HG03196 (cell line): ENCODE data around the gene CEP95.
A peak's percentile ranks its signal among the peaks of the same experiment; 100 is the strongest.

Experiments
- ATAC-seq: cut with Tn5 transposase; IDR thresholded peaks from one replicate; pipeline ENCODE4 v1.9.1; 2021; ENCODE audit not compliant: unreplicated experiment

The CEP95 gene

DNA sequence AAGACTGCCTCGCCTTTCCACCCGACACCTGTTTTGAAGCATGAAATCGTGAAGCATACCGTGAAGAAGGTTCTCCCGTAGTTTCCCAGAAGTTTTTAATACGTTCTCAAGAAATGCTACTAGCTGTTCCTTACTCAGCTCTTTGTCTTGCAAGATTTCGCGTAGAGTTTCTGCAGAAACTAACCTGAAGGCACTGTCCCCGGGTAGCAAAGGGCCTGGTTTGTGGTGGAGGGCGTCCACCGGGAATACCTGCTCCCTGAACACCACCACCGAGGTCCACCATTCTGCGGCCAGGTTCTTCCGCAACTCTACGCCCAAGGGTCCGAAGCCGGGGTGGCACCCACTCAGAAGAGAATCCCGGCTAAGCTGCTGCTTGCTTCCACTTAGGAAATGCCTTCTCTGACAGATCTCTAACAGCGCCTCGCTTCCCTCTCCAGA lies 10.4 kb upstream of the CEP95 start:
- no peak for ATAC-seq

DNA sequence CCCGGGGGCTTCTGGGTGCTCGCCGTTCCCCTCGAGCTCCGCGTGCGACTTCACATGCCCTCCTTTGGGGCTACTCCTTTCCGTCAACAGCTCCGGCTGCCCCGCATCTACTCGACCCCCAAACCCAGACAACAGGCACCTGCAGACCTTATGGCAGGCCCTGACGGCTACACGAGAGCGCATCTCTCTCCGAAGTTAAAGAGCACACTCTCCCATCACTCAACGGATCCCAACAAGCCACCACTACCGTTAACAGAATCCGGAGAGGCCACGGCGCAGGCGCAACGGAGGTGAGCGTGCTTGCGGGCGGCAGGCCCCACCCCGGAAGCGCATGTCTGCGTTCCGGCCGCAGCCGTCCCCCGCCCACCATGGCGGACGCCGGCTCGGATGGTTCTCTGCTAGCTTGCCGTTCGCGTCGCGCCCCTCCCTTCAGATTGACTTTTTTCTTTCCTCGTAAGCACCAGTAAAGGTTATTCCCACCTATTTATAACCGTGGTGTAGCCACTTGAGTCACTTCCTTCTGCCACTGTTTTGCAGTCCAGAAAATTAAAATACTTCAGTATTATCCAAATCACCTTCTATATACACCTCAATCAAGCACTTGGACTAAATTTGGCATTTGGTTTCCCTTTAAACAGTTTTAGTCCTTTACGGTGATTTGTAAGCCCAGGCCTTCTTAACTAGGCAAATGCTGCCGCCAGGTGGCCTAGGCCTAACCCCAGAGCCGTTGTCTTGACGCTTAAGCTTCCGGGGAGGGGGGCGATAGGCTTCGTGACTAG lies 9.8 kb upstream of the CEP95 start, which contains the start of gene POLG2:
TSS of gene POLG2 (minus strand) at position 269 of the 779 bp plus-strand sequence. CDS start at position 183, 86 bp downstream.
- ATAC-seq, result peak; percentile 79

DNA sequence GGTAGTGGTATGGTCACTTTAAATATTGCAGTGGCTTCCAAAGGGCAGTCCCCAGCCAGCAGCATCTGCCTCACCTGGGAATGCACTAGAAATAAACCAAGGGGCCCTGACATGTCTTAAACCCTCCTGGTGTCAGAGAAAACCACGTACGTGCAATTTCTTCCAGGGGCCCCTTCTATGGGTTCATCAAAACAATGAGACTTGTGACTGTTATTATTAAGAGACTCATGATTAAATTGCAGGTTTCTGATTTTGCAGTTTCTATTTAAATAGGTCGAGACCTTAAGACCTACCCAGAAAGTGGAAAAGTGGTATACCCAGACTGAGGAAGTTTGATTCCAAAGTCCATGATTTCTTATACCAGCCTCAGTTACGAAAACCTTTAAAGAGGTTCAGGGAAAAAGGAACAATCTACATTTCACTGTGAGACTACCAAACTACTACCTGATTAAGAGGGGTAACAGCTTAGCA lies 9.2 kb upstream of the CEP95 start:
- ATAC-seq, result no peak

DNA sequence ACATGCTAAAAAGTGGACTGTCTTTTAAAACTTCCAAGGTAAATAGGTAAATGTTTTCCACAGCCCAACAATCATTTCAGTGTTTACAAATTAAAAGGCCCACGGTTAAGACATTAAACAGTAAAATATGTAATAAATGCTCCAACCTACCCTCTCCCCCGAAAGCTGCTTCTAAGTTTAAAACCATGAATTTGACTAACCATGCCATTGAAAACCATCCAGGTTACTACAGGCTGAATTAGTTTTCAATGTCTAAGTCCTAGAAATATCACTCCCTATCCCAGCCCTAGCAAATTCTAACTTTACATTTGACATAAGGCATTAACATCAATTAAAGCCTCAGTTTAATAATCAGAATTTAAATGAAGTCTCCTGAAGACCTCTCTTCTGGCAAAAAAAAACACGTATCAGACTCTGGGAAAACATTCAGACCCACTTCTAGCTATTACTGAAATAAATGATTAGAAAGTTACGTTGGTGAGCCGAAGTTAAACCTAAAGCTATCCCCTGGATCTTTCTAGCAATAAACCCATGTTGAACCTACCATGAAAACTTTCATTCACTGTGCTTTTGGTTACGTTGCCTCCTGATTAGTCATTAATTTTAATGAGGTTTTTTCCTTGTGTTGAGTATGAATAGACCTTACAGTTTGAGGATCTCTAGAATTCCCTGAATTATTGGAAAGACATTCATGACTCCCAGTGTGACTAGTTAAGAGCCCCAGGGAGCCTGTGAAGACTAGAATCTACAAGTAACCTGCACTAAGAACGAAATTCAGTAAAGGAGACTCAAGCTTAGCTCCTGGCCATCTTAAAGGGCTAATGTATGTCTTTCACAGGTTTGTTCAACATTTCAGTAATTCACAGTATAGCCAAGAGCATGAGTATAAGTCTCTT lies 8.2 kb upstream of the CEP95 start:
- no peak for ATAC-seq

DNA sequence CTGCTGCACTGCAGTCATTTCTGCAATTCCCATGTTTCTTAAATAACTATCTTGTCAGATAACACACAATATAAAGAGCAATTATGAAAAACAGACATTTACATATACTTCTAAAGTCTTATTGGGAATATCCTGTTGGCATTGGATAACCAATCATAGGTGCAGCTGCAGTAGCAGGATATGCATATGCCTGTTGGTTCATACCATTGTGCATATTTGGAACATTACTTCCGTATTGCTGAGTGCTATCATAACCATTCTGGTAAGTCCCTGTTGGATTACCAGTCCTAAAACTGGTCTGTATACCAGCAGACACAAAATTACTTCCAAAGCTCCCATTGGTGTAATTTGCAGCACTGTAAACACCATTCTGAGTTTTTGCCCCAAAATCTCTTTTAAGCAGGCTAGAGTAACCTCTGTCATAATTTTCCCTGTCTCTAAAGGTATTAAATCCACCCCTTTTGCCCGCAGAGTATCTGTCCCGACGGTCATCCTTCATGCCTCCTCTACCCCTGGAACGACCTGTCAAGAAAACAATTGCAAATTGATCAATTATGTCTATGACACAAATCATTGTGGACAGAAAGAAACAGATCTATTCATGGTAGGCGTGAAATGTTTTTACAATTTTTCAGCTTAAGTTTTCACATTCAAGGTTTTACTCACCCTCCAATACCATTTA lies 6.8 kb upstream of the CEP95 start:
- no peak for ATAC-seq

DNA sequence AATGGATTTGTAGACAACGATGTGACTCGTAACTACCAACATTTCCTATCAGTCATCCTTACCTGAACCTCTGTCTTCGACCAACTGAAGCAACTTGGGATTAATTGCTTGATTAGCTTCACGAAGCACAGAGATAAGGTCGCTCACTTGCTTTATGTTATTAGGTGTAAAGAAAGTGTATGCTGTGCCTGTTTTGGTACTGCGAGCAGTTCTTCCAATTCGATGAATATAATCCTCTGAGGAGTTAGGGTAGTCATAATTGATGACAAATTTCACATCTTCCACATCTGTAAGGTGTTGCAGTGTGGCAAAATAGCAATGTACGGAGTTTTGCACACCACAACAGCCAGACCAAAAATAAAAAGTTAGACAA lies 6.3 kb upstream of the CEP95 start:
- no peak for ATAC-seq

DNA sequence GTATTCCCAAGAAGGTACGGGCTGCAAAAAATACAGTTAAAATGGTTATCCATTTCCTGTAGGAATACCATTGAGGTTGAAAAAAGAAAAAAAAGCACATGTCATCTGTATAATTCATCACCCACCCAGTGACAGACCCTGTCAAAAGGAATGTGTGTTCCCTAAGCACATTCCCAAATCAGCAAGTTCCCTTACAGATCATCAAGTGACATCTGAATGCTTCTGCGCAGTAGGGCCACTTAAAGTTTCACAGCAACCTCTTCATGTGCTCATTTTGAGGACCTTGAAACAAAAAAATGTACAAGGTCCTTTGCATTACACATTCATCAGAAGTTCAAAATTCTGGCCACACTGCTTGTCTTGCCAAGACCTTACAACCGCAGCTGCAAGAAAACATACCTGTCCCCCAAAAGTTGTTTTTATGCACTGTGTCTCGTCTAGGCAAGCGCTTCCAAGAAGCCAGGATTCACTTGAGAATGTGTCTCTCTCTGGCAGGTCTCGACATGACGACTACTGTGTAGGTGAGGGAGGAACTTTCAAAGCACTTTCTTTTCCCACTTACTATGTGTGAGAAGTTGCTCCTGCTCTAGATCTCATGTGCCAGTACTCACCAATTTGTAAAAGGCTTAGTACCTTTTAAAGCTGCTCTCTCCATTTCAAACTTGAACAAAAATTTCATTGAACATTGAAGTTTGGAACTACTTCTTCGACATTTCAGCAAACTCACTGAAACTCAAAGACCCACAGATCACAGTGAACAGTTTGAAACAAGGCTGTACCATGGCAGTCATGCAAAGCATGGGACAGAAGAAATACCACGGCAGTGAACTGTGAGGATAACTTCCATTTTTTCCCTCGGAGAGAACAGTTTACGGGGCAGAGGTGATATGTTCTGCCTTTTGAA lies 5.7 kb upstream of the CEP95 start:
- no peak for ATAC-seq

DNA sequence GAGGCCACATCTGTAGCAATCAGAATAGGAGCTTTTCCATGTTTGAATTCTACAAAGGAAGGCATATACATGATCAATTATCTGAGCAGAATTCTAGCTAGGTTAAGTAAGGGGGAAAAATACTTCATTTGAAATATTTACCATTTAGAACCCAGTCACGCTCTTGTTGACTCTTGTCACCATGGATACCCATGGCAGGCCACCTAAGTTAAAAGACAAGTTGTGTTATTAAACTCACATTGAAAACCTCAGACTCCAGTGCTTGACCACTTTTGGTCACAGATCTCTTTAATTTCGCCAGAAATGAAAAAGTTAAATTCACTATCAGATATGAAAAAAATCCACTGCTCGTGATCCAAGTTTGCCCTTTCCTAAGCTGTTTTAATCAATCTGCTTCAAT lies 4.8 kb upstream of the CEP95 start:
- ATAC-seq, result no peak

DNA sequence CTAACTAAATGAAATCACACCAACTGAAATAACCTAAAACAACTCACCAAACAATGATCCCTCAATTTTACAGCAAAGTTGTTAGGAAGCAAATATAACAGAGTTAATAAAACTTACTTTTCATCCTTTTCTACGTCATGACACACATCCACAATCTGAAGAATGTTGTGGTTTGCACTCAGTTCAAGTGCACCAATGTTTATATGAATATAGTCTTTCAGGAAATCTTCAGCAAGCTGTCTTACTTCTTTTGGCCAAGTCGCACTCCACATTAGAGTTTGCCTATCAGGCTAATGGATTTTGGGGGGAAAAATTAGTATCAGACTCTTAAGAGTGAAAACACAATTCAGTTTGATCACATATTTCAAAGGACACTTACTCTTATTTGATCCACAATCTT lies 4.0 kb upstream of the CEP95 start:
- ATAC-seq, result no peak

DNA sequence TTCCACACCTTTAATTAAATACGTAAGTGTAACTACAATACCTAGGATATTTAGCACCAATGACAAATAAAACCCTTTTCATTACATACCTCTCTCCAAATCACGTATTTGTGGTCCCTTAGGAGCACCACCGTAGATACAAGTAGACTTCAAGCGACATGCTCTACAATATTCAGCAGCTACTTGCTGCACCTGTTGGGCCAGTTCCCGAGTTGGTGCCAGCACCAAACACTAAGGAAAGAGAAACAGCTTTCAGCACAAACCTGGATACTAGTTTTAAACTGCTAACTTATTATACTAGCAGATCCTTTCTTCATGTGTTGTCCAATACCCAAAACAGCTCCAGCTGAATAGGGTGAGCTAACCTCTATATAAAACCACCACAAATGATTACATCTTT lies 3.4 kb upstream of the CEP95 start:
- ATAC-seq, result no peak

DNA sequence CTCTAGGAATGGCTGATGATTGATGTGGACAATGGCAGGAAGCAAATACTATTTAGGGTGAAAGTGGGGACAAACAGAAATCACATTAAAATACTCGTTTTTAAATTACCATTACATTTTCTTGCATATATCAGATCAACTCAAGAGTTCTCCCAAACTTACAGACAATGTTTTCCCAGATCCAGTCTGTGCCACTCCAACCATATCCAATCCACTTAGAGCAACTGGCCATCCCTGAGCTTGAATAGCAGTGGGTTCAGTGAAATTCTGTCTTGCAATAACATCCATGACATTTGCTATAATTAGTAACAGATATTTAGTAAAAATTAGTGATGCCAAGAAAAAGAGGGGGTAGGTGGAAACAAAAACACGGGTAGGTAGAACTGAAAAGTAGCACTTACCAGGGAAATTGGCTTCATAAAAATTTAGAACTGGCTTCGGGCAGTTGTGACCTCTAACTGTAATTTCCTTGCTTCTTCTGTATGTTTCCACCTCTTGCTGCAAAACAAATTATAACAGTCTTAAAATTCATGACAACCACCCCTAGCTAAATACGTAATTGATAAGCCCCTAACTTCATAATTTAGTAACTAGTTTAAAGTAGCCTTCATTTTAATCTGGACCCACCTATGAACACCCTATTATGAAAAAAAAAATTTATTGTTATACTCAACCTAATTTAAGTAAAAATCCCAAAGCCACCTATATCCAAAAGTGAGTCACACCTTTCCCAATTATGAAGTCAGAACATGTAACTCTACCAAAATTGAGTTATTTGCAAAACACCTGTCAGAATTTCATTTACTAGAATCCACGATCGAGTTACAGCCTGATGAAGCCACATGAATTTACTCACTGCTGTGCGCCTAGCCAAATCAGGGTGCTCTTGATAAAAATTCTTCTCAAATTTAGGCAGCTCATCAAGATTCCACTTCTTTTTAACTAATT lies 2.7 kb upstream of the CEP95 start:
- no peak for ATAC-seq

DNA sequence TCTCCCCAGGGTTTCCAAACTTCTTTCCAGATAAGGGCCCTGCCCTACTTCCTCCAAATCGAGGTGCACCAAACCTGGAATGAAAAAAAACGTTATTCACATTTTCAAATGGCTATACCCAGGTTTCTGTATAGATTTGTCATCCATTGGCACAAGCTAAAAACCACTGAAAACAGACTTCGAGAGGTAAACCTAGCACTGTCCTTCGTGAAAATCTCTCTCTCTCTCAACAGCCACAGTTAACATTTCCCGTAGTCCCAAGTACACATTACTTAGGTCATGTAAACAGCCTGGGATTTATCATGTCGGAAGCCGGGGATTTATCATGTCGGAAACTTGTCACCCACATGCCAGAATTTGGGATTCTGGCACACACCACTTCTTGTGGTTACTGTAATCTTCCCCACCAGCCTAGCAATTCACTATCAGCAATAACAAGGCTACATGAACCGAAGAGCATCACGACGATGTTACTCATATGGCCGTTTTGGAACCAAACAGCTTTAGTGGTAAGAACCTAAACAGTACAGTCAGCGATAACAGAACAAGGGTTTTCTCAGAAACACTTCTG lies 1.9 kb upstream of the CEP95 start:
- ATAC-seq, result no peak

DNA sequence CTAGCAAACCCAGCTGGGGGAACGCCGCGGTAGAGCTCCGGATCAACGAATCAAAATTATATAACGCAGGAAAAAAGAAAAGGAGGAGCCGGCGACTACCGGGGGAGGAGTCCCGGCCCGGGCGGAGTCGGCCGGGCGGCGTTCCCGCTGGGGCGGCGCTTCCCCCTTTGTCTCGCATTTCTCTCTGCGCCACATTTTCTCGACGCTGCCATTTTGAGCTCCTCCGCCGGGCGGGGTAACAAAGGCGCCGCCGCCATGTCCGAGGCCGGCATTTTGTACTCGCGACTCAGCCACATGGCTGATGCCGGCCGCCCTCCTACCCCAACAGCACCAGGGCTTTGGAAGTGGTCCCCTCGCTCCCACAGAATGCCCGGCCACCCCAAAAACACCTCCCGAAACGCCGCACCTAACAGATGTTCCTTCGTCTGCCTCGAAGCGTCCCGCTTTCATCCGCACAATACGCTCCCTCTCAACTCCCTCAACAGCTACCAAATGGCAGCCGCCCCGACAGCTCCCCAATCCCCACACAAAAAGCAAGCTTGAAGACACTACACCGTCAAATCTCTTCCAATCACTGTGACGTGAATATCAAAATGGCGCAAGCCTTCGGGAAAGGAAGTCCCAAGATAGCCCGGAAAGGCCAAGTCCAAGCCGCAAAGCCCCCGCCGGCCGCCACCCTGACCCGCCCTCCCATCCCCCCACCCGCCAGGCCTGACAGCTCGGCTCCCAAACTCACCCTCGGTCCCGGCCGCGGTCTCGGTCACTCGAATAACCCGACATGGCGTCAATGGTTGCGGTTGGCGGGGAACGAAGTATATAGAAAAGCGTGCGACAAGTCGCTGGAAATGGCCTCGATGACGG lies 1.2 kb upstream of the CEP95 start:
- peak; percentile 22 for ATAC-seq

DNA sequence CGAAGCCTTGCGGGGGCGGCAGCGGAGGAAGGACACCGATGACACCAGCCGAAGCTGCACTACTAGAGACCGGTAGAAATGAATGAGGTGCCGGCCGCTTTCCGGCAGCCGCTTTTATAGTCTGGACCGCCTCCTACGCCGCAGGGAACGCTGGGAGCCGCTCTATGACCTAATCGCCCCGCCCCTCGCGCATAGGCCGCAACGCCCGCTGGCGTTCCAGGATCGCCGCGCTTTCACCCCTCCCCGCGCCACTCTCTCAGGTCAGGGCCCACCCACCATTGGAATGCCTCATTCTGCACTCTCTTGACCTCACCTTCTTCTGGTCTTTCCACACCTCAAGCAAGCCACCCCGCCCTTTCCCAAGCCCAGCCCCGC lies 589 bp upstream of the CEP95 start, which contains the start of gene DDX5:
TSS of gene DDX5 (minus strand) at position 89 of the 375 bp plus-strand sequence. CDS start 170 bp downstream, outside the sequence.
- peak; percentile 62 for ATAC-seq

DNA sequence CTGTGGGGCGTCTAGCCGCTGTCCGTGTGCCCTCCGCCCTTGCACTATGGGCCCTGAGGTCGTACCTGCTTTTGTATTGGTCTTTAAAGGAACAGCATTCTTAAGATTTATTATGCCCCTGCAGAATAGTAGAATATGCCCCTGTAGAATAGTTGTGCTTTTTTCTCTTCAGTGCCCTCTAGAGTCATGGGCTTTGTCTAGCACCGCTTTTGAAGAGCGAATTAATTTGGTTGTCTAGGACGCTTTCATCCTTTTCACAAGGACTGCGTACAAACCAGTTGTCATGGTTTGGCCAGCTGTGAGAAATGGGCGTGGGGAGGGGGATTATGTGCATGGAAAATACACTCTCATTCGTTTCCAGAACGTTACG lies 621 bp downstream of the CEP95 start:
- ATAC-seq, result peak; percentile 18

DNA sequence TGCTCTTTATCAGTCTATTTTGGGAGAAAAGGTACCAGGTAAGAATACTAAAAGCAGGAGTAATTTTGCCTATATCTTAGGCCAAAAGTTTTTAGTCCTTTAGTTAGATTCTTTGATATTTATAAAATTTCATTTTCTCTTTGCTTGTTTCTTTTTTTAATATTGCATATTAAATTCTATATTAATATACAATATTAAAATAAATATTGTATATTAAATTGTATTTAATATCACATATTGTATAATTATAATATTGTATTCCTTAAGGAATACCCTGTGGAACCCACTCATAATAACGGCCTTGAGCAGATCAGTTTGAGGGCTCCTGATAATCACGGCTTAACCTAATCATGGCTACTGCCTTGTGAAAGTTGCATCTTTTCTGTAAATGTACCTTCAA lies 1.9 kb downstream of the CEP95 start:
- ATAC-seq, result no peak

DNA sequence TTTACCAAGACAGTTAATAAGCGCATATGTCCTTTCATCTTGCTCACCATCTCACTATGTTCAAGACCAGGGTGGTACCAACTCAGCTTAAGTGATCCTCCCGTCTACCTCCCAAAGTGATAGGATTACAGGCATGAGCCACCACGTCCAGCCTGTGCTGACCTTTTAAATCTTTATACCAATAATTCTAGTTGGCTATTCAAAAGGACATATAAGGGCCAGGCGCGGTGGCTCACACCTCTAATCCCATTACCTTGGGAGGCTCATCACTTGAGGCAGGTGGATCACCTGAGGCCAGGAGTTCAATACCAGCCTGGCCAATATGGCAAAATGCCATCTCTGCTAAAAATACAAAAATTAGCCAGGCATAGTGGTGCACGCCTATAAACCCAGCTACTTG lies 2.4 kb downstream of the CEP95 start:
- no peak for ATAC-seq

DNA sequence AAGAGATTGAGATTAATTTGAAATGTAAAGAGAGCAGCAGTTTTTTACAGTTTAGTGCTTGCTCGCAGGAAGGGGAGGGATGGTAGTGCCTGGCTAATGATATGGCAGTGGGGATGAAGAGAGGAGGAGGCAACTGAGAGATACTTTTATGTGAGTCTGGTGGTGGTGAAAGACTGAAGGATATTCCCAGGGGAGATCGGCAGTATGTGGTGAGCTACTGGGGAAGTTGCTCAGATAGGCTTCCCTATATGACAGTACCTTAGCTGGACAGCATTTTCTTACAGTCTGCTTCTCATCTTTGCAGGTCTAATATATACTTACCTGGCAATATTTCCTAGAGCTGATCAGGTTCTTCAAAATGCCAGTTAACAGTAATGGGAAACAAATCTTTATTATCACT lies 8.6 kb downstream of the CEP95 start:
- no peak for ATAC-seq
